Measurements from ENCODE around the gene KREMEN1. TPM values are rescaled to one million over a fixed set of nuclear protein-coding genes. Genes with fewer than 3 reads are reported as not detected.
"Not testable (repeated sequence)": the region's sequence is repeated elsewhere in the genome, so short reads cannot be mapped to it uniquely, and the experiment has no call there.

KREMEN1 gene
- total RNA-seq, 1 donor from 2014 or later, result 24.6 TPM

DNA sequence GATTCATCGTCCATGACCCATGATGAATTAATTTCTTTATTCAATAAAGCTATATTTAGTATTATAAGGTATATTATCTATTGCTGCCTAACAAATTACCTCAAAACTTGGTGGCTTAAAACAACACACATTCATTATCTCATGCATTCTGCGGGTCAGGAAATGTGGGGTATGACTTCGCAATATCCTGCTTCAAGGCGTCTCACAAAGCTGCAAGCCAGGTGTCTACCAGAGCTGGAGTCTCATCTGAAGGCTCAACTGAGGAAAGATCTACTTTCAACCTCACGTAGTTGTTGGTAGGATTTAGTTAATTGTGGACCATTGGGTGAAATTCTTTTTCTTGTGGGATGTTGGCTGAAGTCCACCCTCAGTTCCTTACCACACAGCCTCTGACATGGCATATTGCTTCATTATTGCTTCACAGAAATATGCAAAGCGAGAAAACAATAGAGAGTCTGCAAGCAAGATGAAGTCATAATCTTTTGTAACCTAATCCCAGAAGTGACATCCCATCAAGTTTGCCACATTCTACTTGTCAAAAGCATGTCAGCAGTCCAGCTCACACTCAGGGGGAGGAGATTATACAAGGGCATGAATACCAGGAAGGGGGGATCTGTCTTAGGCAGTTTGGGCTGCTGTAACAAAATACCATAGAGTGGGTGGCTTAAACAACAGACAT lies 45.1 kb downstream of the KREMEN1 start:
- Histone ChIP-seq H3K4me1 (peaks cover 6% of the 10 kb centered on the region), H3K9me3 (no peaks in the 10 kb centered on the region), H3K4me3 (no peak overlapping the region), H3K36me3 (no peaks in the 10 kb centered on the region), H3K27ac (no peak overlapping the region), H3K27me3 (no peaks in the 10 kb centered on the region)
- intact Hi-C loops (cut with DNase I), result no loop called here
- no peak for DNase-seq (ENCODE audit: extremely low spot score in 2 of 2)
- TF ChIP-seq POLR2A (IDR thresholded peaks at IDR 0.05), result no peak
- TF ChIP-seq POLR2AphosphoS5 (IDR thresholded peaks at IDR 0.05; ENCODE audit: insufficient read depth in 1 of 2, low read depth in 1 of 2), result no peak
- TF ChIP-seq CTCF (IDR thresholded peaks at IDR 0.05), result no peak

DNA sequence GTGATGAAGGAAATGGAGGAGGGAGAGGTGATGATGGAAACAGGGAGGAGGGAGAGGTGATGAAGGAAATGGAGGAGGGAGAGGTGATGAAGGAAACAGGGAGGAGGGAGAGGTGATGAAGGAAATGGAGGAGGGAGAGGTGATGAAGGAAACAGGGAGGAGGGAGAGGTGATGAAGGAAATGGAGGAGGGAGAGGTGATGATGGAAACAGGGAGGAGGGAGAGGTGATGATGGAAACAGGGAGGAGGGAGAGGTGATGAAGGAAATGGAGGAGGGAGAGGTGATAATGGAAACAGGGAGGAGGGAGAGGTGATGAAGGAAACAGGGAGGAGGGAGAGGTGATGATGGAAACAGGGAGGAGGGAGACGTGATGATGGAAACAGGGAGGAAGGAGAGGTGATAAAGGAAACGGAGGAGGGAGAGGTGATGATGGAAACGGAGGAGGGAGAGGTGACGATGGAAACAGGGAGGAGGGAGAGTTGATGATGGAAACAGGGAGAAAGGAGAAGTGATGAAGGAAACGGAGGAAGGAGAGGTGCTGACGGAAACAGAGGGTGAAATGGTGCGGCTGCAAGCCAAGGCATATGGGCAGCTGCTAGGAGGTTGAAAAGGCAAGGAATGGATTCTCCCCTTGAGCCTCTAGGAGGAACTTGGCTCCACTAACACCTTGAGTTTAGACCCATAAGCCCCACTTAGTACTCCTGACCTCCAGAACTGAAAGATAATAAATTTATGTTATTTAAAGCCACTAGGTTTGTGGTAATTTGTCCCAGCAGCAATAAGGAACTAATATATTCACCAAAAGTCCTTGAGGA lies 47.5 kb downstream of the KREMEN1 start:
- H3K27me3 ChIP-seq; intact Hi-C loops (cut with DNase I); H3K4me3 ChIP-seq; DNase-seq (ENCODE audit: extremely low spot score in 2 of 2); H3K9me3 ChIP-seq; H3K27ac ChIP-seq; H3K36me3 ChIP-seq; H3K4me1 ChIP-seq: not testable (repeated sequence)

DNA sequence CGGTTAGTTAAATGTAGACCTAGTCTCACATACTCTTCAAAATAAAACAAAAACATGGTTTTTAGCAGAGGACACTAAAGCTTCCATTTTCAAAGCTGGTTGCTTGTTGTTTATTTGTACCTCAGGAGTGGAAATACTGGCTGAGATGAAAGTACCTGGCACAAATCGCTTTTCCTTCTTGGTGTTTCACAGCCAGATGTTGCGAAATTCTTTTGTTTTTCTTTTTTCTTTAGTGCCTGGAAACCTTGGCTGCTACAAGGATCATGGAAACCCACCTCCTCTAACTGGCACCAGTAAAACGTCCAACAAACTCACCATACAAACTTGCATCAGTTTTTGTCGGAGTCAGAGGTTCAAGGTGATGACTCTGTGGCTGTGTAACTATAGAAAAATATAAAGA lies 48.3 kb downstream of the KREMEN1 start:
- DNase-seq (ENCODE audit: extremely low spot score in 2 of 2), result no peak
- Histone ChIP-seq H3K4me1 (peaks cover 6% of the 10 kb centered on the region), H3K36me3 (peaks cover 0 to 5% of the 10 kb centered on the region in 2 donors), H3K27ac (no peak overlapping the region), H3K4me3 (no peak overlapping the region), H3K27me3 (no peaks in the 10 kb centered on the region), H3K9me3 (no peaks in the 10 kb centered on the region)
- TF ChIP-seq POLR2A (IDR thresholded peaks at IDR 0.05) (no peak), CTCF (IDR thresholded peaks at IDR 0.05) (no peak), POLR2AphosphoS5 (IDR thresholded peaks at IDR 0.05; ENCODE audit: insufficient read depth in 1 of 2, low read depth in 1 of 2) (peak in 1 of 2 donors; percentile 48)
- intact Hi-C loops (cut with DNase I), result no loop called here

DNA sequence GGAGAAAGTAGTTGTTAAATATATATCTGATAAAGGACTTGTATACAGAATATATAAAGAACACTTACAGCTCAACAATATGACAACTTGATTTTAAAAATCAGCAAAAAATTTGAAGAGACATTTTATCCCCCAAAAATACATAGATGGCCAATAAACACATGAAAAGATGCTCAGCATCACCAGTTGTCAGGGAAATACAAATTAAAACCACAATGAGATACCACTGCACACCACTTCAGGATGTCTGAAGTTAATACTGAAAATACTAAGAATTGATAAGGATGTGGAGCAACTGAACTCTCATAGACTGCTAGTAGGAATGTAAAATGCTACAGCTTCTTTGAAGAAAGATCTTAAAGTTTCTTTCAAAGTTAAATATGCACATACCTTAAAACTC lies 49.2 kb downstream of the KREMEN1 start:
- DNase-seq (ENCODE audit: extremely low spot score in 2 of 2), result no peak
- peaks cover 0 to 12% of the 10 kb centered on the region in 2 donors for H3K36me3 ChIP-seq
- no peak for TF ChIP-seq CTCF (IDR thresholded peaks at IDR 0.05)
- no peak for TF ChIP-seq POLR2AphosphoS5 (IDR thresholded peaks at IDR 0.05; ENCODE audit: insufficient read depth in 1 of 2, low read depth in 1 of 2)
- no peak for TF ChIP-seq POLR2A (IDR thresholded peaks at IDR 0.05)
- H3K4me3 ChIP-seq, result no peak overlapping the region
- no peaks in the 10 kb centered on the region for H3K27me3 ChIP-seq
- intact Hi-C loops (cut with DNase I), result no loop called here
- peaks cover 6% of the 10 kb centered on the region for H3K4me1 ChIP-seq
- H3K27ac ChIP-seq, result no peak overlapping the region
- no peaks in the 10 kb centered on the region for H3K9me3 ChIP-seq

DNA sequence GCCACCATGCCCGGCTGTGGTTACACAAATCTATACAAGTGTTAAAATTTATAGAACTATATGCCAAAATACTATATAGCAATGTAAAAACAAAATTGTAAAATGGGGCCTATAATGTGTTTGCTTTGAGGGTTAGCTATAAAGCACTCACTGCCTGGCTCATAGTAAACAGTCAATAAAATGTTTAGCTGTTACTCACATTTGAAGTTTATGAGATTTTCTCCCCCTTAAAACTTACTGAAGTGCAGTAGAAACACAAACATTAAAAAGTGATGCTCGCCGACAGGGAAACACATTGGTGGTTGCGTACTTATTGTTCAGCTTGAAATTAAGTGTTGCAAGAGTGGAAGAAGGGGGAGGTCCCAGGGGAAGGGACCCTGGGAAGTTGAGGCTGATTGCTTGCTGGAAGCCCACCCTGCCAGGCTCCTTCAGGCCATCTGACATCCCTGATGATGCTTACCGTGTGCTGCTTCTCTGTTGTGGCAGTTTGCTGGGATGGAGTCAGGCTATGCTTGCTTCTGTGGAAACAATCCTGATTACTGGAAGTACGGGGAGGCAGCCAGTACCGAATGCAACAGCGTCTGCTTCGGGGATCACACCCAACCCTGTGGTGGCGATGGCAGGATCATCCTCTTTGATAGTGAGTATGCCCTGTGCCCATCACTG lies 52.1 kb downstream of the KREMEN1 start:
- Histone ChIP-seq H3K27ac (no peak overlapping the region), H3K27me3 (no peaks in the 10 kb centered on the region), H3K9me3 (no peaks in the 10 kb centered on the region), H3K4me3 (no peak overlapping the region), H3K36me3 (peaks cover 0 to 12% of the 10 kb centered on the region in 2 donors), H3K4me1 (peaks cover 6% of the 10 kb centered on the region)
- intact Hi-C loops (cut with DNase I), result no loop called here
- TF ChIP-seq CTCF (IDR thresholded peaks at IDR 0.05), result no peak
- no peak for DNase-seq (ENCODE audit: extremely low spot score in 2 of 2)
